Sigmoid colon (tissue), 7 donors: ENCODE measurements around the gene CEP170B. TPM values are rescaled to one million over a fixed set of nuclear protein-coding genes. Genes with fewer than 3 reads are reported as not detected.

ENCODE experiments used
- DNase-seq: peaks from one replicate; pipeline ENCODE4 v3.0.0-alpha.2; 2019
- H3K27ac ChIP-seq, 4 donors: fragments of 200-600 bp; sonication (generic); one replicate each; pipeline ENCODE4 v1.5.1; 2016 to 2019; ENCODE audit warnings: mild to moderate bottlenecking in 1 of 4
- H3K27me3 ChIP-seq, 3 donors: fragments of 200-600 bp; sonication (generic); one replicate each; pipeline ENCODE4 v1.5.1; 2019; ENCODE audit warnings: mild to moderate bottlenecking in 1 of 3
- H3K36me3 ChIP-seq, 4 donors: fragments of 200-600 bp; sonication (generic); one replicate each; pipeline ENCODE4 v1.5.1; 2016 to 2019
- H3K4me1 ChIP-seq, 4 donors: fragments of 200-600 bp; sonication (generic); one replicate each; pipeline ENCODE4 v1.5.1; 2017 to 2019
- H3K4me3 ChIP-seq, 4 donors: fragments of 200-600 bp; sonication (generic); one replicate each; pipeline ENCODE4 v1.5.1; 2017 to 2019; ENCODE audit warnings: mild to moderate bottlenecking in 2 of 4, moderate library complexity in 1 of 4
- H3K9me3 ChIP-seq, 4 donors: fragments of 200-600 bp in 3 of 4; sonication (generic) in 3 of 4; one replicate each; pipeline versions ENCODE4 v1.5.1 to v1.6.1; 2013 to 2019
- CTCF ChIP-seq, 4 experiments: fragments of 450-650 bp in 3 of 4; fragments of 200-600 bp in 1 of 4; IDR thresholded peaks; one replicate each; pipeline ENCODE4 v1.5.1; 2016 to 2019; ENCODE audit warnings: antibody characterized with exemption in 4 of 4, mild to moderate bottlenecking in 3 of 4, moderate library complexity in 2 of 4
- EP300 ChIP-seq, 4 donors: sonication (generic); formaldehyde crosslinking; IDR thresholded peaks; one replicate each; pipeline ENCODE4 v1.6.1; 2017; ENCODE audit warnings: antibody characterized with exemption in 4 of 4
- POLR2A ChIP-seq, 2 donors: fragments of 450-650 bp; IDR thresholded peaks; one replicate each; pipeline ENCODE4 v1.6.1; 2016; ENCODE audit warnings: antibody characterized with exemption in 2 of 2, mild to moderate bottlenecking in 2 of 2, moderate library complexity in 2 of 2
- POLR2AphosphoS5 ChIP-seq, 4 donors: sonication (generic); formaldehyde crosslinking; IDR thresholded peaks; one replicate each; pipeline ENCODE4 v1.6.1; 2017; ENCODE audit warnings: antibody characterized with exemption in 4 of 4
- WGBS, 2 donors: extraction: QIAGEN DNeasy Blood & Tissue Kit; methylation state at CpG; one replicate each; pipeline ENCODE4 v1.1.7; 2013; 5-methylcytosine and 5-hydroxymethylcytosine counted together
- intact Hi-C: fragments of 100-400 bp; cut with DNase I; formaldehyde crosslinking; loops from one replicate; pipeline ENCODE4 v1.15.1; 2023
- polyA plus RNA-seq, 3 donors: library from polyadenylated mRNA; stranded (reverse); fragments of 200-250 nt; gene quantifications; one replicate each; pipeline ENCODE4 v1.2.3, GENCODE V29; 2013
- total RNA-seq, 4 donors: library from RNA; depleted of rRNA; stranded (reverse); fragments of >200 nt; gene quantifications; one replicate each; pipeline ENCODE4 v1.1.0, GENCODE V29; 2016
- donor health status: healthy with polysubstance abuse.
- donor health status: Bipolar disorder and iron deficiency.
- donor health status: healthy.

CEP170B gene
- total and polyA plus RNA-seq, 7 donors: 5.4 to 60.0 (median 14.9) TPM

DNA sequence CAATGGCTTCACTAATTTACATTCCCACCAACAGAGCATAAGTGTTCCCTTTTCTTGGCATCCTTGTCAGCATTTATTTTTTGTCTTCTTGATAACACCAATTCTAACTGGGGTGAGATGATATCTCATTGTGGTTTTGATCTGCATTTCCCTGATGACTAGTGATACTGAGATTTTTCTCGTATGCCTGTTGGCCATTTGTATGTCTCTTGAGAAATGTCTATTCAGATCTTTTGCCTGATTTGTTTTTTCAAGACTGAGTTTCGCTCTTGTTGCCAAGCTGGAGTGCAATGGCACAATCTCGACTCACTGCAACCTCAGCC, 54.9 kb downstream of the CEP170B start:
- no peak for TF ChIP-seq POLR2A (IDR thresholded peaks at IDR 0.05)
- no peak for TF ChIP-seq POLR2AphosphoS5 (IDR thresholded peaks at IDR 0.05)
- no peak for TF ChIP-seq CTCF (IDR thresholded peaks at IDR 0.05)
- TF ChIP-seq EP300 (IDR thresholded peaks at IDR 0.05): no peak
- no peaks in the 10 kb centered on the region for H3K9me3 ChIP-seq
- H3K27me3 ChIP-seq: no peaks in the 10 kb centered on the region
- WGBS, 2 donors: 44 to 61% methylated on average over 3 of the region's 3 CpGs
- DNase-seq: no peak
- no peak overlapping the region for H3K4me3 ChIP-seq
- intact Hi-C loops: no loop called here
- no peak overlapping the region for H3K27ac ChIP-seq
- no peaks in the 10 kb centered on the region for H3K36me3 ChIP-seq
- no peaks in the 10 kb centered on the region for H3K4me1 ChIP-seq

GRCh38 chr14:104923640-104924420, 58.8 kb downstream of the CEP170B start:
- 79 to 91% methylated on average over 4 of the region's 4 CpGs for WGBS, 2 donors
- Histone ChIP-seq H3K27me3 (no peaks in the 10 kb centered on the region), H3K4me1 (no peaks in the 10 kb centered on the region), H3K27ac (no peak overlapping the region), H3K4me3 (no peak overlapping the region), H3K9me3 (no peaks in the 10 kb centered on the region), H3K36me3 (no peaks in the 10 kb centered on the region)
- intact Hi-C loops: no loop called here
- no peak for DNase-seq
- no peak for TF ChIP-seq EP300 (IDR thresholded peaks at IDR 0.05)
- no peak for TF ChIP-seq POLR2AphosphoS5 (IDR thresholded peaks at IDR 0.05)

- Histone ChIP-seq H3K27me3 (no peaks in the 10 kb centered on the region), H3K4me3 (no peak within 1 kb of the TSS), H3K4me1 (no peaks in the 10 kb centered on the region), H3K36me3 (no peaks in the 10 kb centered on the region), H3K9me3 (no peaks in the 10 kb centered on the region), H3K27ac (no peak within 1 kb of the TSS)
- no peak for TF ChIP-seq EP300 (IDR thresholded peaks at IDR 0.05)
- no peak for TF ChIP-seq CTCF (IDR thresholded peaks at IDR 0.05)
- peak; percentile 26 for DNase-seq
- intact Hi-C loops: no loop called here
- WGBS, 2 donors: 58 to 84% methylated on average over 14 of the region's 14 CpGs
Observed at GRCh38 chr14:104924421-104925213, 59.5 kb downstream of the CEP170B start, which contains the start of gene PLD4. TSS of gene PLD4 (plus strand) at chr14:104924879. CDS start at chr14:104927141, 2,262 bp downstream.

- no peaks in the 10 kb centered on the region for H3K9me3 ChIP-seq
- no peak overlapping the region for H3K4me3 ChIP-seq
- H3K36me3 ChIP-seq: no peaks in the 10 kb centered on the region
- WGBS, 2 donors: 57 to 63% methylated on average over 10 of the region's 10 CpGs
- no peaks in the 10 kb centered on the region for H3K4me1 ChIP-seq
- no peaks in the 10 kb centered on the region for H3K27me3 ChIP-seq
- no peak overlapping the region for H3K27ac ChIP-seq
- no peak for DNase-seq
- intact Hi-C loops: no loop called here
- no peak for TF ChIP-seq POLR2AphosphoS5 (IDR thresholded peaks at IDR 0.05)
- TF ChIP-seq CTCF (IDR thresholded peaks at IDR 0.05): no peak
- no peak for TF ChIP-seq EP300 (IDR thresholded peaks at IDR 0.05)
- TF ChIP-seq POLR2A (IDR thresholded peaks at IDR 0.05): no peak
Observed at GRCh38 chr14:104925214-104925854, 60.3 kb downstream of the CEP170B start.
